Measurements from ENCODE around the gene FBXO48.

DNA sequence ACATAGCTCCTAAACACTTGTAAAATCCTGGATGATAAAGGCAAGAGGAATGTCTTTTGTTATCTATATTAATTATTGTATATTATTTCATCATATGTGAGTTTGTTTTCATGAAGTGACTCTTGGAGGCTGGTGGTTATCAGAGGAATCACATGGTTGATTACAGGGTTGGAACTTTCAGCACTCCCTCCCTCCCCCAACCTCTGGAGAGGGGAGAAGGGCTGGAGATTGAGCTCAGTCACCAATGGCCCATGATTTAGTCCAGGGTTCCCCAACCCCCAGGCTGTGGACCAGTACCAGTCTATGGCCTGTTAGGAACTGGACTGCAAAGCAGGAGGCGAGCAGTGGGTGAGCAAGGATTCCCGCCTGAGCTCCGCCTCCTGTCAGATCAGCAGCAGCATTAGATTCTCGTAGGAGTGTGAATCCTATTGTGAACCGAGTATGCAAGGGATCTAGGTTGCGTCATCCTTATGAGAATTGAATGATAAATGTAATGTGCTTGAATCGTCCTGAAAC, 37.7 kb downstream of the FBXO48 start:
- no peak for TF ChIP-seq CTCF (IDR thresholded peaks at IDR 0.05)
- no peak for TF ChIP-seq POLR2A (IDR thresholded peaks at IDR 0.05)
- TF ChIP-seq POLR2AphosphoS5 (IDR thresholded peaks at IDR 0.05), result no peak
